A549 (cell line): Measurements from ENCODE around the gene MEPCE.
"Not testable (repeated sequence)": the region's sequence is repeated elsewhere in the genome, so short reads cannot be mapped to it uniquely, and the experiment has no call there.

ENCODE experiments used
- BHLHE40 ChIP-seq: IDR thresholded peaks from 2 replicates; pipeline ENCODE4 v1.6.1; 2012; ENCODE audit warnings: low read depth, low read length, inconsistent platforms
- CEBPB ChIP-seq, 2 experiments: fragments of >200 bp in 1 of 2; sonication (Bioruptor Twin) in 1 of 2; formaldehyde crosslinking in 1 of 2; IDR thresholded peaks; 2 replicates each; pipeline ENCODE4 v1.6.1; 2012 to 2016
- ESRRA ChIP-seq: fragments of 150-350 bp; IDR thresholded peaks from 2 replicates; pipeline ENCODE4 v1.6.1; 2014; ENCODE audit warnings: mild to moderate bottlenecking, low read length, borderline replicate concordance
- HDAC2 ChIP-seq: fragments of 200-600 bp; sonication (generic); IDR thresholded peaks from 2 replicates; pipeline ENCODE4 v1.6.1; 2016
- KDM5A ChIP-seq: fragments of 200-600 bp; sonication (generic); IDR thresholded peaks from 2 replicates; pipeline ENCODE4 v1.6.1; 2016; ENCODE audit warnings: antibody characterized with exemption, mild to moderate bottlenecking
- RAD21 ChIP-seq, 2 experiments: fragments of >200 bp in 1 of 2; sonication (Bioruptor Twin) in 1 of 2; formaldehyde crosslinking in 1 of 2; IDR thresholded peaks in 1 of 2; conservative IDR thresholded peaks in 1 of 2; 2 replicates in 1 of 2; 3 replicates in 1 of 2; pipeline ENCODE4 v1.6.1; 2012 to 2018; ENCODE audit warnings: inconsistent platforms in 1 of 2
- RNF2 ChIP-seq: fragments of 200-600 bp; sonication (generic); IDR thresholded peaks from 2 replicates; pipeline ENCODE4 v1.6.1; 2016; ENCODE audit warnings: low read depth, mild to moderate bottlenecking, antibody characterized with exemption, moderate library complexity, borderline replicate concordance
- ZNF302 ChIP-seq: fragments of 250-450 bp; sonication (Bioruptor Pico); IDR thresholded peaks from 2 replicates; pipeline ENCODE4 v1.9.0; 2021; ENCODE audit warnings: inconsistent platforms, mild to moderate bottlenecking, moderate library complexity
- TF ChIP-seq, protein P1 (sequence below): fragments of >200 bp; sonication (Bioruptor Twin); formaldehyde crosslinking; IDR thresholded peaks from 3 replicates; pipeline ENCODE4 v1.5.1; 2016
- TF ChIP-seq, protein P2 (sequence below): IDR thresholded peaks from 2 replicates; pipeline ENCODE4 v1.6.1; 2012

DNA sequence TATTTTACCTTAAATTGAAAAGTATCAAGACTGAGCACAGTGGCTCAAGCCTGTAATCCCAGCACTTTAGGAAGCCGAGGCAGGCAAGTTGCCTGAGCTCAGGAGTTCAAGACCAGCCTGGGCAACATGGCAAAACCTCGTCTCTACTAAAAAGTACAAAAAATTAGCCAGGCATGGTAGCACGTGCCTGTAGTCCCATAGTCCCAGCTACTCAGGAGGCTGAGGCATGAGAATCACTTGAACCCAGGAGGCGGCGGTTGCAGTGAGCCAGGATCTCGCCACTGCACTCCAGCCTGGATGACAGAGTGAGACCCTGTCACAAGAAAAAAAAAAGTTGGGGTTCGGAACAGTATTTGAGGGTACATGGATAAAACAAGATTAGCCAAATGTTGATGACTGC is 9.6 kb downstream of the MEPCE start:
- TF ChIP-seq, protein P1, sequence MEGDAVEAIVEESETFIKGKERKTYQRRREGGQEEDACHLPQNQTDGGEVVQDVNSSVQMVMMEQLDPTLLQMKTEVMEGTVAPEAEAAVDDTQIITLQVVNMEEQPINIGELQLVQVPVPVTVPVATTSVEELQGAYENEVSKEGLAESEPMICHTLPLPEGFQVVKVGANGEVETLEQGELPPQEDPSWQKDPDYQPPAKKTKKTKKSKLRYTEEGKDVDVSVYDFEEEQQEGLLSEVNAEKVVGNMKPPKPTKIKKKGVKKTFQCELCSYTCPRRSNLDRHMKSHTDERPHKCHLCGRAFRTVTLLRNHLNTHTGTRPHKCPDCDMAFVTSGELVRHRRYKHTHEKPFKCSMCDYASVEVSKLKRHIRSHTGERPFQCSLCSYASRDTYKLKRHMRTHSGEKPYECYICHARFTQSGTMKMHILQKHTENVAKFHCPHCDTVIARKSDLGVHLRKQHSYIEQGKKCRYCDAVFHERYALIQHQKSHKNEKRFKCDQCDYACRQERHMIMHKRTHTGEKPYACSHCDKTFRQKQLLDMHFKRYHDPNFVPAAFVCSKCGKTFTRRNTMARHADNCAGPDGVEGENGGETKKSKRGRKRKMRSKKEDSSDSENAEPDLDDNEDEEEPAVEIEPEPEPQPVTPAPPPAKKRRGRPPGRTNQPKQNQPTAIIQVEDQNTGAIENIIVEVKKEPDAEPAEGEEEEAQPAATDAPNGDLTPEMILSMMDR: not testable (repeated sequence)
- not testable (repeated sequence) for TF ChIP-seq ZNF302; HDAC2; RAD21 (conservative IDR thresholded peaks at IDR 0.05 in 1 of 2, IDR thresholded peaks at IDR 0.05 in 1 of 2); ESRRA; CEBPB (IDR thresholded peaks at IDR 0.05); RNF2; KDM5A; BHLHE40
- TF ChIP-seq, protein P2, sequence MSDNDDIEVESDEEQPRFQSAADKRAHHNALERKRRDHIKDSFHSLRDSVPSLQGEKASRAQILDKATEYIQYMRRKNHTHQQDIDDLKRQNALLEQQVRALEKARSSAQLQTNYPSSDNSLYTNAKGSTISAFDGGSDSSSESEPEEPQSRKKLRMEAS: not testable (repeated sequence)
